NCI-H2171 (cell line): ENCODE measurements around the gene STRIP1.

Source experiments
- DNase-seq: peaks from one replicate; lab custom pipeline; 2025; lab: John Stamatoyannopoulos, UW

STRIP1 gene

DNA sequence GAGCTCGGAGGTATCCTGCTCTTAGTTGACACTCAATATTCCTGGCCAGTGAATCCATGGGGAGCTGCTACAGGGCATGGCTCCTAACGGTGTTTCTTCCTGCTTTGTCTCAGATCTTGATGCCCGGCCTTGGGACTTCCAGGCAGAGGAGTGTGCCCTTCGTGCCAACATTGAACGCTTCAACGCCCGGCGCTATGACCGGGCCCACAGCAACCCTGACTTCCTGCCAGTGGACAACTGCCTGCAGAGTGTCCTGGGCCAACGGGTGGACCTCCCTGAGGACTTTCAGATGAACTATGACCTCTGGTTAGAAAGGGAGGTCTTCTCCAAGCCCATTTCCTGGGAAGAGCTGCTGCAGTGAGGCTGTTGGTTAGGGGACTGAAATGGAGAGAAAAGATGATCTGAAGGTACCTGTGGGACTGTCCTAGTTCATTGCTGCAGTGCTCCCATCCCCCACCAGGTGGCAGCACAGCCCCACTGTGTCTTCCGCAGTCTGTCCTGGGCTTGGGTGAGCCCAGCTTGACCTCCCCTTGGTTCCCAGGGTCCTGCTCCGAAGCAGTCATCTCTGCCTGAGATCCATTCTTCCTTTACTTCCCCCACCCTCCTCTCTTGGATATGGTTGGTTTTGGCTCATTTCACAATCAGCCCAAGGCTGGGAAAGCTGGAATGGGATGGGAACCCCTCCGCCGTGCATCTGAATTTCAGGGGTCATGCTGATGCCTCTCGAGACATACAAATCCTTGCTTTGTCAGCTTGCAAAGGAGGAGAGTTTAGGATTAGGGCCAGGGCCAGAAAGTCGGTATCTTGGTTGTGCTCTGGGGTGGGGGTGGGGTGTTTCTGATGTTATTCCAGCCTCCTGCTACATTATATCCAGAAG lies 19.4 kb downstream of the STRIP1 start:
- DNase-seq, result no peak

- no peak for DNase-seq
Observed at GRCh38 chr1:110055493-110056284, 21.3 kb downstream of the STRIP1 start.

DNA sequence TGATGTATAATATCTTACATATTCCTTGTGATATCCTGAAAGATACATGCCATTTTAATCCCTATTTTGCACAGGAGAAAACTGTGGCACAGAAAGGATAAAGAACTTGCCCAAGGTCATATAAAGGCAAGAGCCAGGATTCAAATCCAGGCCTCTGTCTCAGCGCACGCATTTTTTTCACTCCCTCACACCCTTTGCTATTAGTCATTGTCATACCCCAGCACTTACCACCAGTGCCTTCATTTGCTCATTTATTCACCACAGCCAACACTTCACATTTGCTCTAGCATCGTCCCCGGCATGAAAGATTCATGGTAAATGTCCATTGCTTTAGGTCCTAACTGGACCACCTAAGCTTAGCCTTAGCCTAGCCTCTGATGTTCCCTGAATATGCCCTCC lies 21.9 kb downstream of the STRIP1 start:
- no peak for DNase-seq

- DNase-seq, result peak; percentile 60
Observed at GRCh38 chr1:110056776-110057175, 22.4 kb downstream of the STRIP1 start.

- no peak for DNase-seq
Observed at GRCh38 chr1:110057963-110058518, 23.6 kb downstream of the STRIP1 start.

GRCh38 chr1:110058591-110058990 lies 24.2 kb downstream of the STRIP1 start:
- DNase-seq, result no peak

GRCh38 chr1:110059133-110059863 lies 24.9 kb downstream of the STRIP1 start:
- peak; percentile 52 for DNase-seq

GRCh38 chr1:110060034-110060661 lies 25.7 kb downstream of the STRIP1 start:
- DNase-seq, result no peak

GRCh38 chr1:110060662-110061060 lies 26.2 kb downstream of the STRIP1 start:
- DNase-seq, result no peak

DNA sequence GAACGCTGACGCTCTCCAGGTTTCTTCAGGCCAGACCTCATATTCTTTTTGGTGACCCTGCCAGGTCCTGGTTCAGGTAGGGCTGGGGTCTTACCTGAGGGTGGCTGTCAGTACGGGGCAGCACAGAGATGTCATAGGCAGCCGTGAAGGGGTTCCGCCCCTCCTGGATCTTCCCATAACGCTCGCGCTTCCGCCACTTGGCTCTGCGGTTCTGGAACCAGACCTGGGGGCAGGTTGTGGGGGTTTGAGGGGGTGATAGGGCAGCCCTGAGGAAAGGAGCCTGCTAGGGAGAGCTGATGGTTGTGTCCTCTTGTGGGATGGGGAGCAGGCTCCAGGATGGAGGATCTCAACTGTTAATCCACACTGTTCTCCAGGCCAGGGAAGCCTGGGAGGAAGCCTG lies 26.9 kb downstream of the STRIP1 start:
- no peak for DNase-seq

DNA sequence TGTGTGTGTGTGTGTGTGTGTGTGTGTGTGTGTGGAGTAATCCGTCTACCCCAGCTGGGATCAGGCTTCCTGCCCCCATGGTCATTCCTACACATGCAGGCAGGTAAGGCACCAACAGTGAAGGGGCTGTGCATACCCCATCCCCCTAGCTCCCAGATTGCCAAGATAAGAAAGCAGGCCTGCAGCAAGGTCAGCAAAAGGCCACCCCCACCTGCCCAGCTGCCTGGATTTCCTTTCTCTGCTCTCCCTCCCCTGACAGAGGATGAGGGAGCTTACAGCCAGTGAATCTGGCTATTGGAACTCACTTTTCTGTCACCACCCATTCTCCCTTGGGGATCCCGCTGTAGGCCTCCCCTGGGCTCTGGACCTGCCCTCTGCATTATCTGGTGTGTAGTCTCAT lies 28.2 kb downstream of the STRIP1 start:
- DNase-seq, result no peak

DNA sequence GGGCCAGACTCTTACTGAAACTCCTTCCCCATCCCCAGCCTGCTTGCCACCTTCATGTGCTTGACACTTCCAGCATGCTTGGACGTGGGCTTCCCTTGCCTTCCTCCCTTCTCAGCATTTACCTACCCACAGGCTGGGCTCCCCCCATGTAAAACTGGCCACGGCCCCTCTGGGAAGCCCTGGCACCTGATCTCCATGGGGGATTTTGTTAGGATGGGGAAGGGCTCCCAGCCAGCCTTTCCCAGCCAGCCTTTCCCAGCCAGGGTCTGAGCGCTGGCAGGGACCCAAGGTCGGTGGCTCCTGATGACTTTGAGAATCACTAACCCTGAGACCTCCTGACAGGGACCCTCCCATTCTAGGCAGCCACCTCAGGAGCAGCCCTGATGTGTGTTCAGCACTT lies 29.4 kb downstream of the STRIP1 start:
- DNase-seq, result no peak

DNA sequence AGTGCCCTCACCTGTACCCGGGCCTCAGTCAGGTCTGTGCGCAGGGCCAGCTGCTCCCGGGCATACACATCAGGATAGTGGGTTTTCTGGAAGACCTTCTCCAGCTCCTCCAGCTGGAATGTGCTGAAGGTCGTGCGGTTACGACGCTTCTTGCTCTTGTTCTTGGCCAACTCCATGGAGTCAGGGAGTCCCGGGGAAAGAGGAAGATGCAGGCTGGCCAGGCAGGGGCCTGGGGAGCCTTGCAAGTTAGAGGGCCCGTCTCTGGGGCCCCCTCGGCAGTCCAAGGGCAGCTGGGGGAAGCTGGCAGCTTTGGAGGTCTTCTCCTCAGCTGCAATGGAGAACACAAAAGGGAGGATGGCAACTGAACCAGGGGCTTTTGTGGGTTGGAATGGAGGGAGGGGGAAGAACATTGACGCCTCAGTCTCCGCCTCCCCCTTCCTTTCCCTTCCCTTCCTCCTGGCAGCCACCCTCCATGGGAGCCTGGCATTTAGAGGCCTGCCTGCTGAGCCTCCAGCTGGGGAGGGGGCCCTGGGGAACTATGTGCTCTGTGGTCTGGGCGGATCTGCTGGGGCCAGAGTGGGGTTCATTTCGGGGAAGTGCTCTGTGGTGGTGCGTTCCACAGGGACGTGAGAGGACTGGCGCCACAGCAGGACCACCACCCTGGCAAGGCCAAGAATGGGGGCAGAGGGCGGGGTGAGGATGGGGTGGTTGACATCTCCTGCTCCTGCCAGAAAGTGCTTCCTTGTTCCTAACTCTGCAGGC lies 30.3 kb downstream of the STRIP1 start:
- no peak for DNase-seq

GRCh38 chr1:110065841-110066240 lies 31.4 kb downstream of the STRIP1 start:
- no peak for DNase-seq

DNA sequence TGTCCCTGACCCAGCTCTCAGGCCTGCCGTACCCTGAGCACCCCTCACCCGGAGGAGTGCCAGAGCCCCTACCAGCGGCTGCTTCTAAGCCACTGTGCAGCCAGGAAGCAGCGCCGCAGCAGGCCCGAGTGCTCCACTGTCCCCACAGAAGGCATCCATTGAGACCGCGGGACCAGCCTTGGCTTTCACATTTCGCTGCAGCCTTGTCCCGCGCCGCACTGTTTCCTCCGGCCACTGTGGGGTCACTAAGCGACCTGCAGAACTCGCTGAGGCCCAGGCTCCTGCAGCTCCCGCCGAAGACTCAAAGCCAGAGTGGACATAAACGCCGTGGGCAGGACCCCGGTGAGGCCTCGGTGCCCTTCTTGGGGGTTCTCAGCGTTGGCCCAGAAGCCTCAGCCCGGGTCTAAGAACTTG lies 33.1 kb downstream of the STRIP1 start:
- DNase-seq, result no peak

- no peak for DNase-seq
Observed at GRCh38 chr1:110067893-110068645, 33.6 kb downstream of the STRIP1 start.

GRCh38 chr1:110068646-110069403 lies 34.4 kb downstream of the STRIP1 start:
- no peak for DNase-seq

DNA sequence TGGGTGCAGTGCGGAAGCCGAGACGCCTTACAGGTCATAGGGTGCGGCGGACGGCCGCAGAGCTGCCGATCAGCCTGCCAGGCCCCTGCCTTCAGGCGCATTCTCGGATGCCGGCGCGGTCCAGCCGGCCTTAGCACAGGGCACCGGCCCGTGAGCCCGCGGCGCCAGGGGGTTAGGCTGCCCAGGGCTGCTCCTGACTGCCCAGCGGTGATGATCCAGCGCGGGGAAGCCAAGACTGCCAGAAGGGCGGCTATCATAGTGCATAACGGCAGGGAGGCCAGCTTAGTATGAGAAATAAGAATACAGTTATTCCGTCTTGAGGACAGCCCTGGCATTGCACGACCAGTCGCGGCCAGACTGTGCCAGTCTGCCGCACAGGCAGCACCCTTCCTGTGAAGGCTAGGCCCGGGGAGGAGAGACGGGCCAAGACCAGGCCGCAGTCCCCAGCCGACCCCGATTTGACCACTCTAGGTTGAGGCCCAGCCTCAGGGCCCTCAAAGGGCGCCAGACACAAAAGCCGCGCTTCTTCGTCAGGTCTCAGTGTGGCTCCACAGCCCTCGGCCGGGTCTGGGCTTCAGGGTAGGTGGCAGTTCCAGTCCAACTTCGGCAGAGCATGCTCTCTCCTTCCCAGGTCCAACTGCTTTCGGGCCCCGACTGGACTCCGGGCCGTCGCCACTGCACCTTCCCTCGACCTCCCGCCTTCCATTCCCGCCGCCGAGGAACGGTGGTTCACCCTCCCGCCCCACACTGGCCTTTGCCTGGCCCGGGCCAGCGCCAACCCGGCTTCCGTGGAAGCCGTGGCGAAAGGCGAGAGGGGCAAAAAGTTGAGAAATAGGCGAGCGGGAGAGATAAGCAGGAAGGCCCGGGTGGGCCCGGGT lies 35.2 kb downstream of the STRIP1 start:
- no peak for DNase-seq
